Measurements from ENCODE around the gene CPNE4. TPM values are rescaled to one million over a fixed set of nuclear protein-coding genes. Genes with fewer than 3 reads are reported as not detected.

CPNE4 gene
- polyA plus RNA-seq, 4 donors: 0.66 to 4.8 TPM; not detected in 2

GRCh38 chr3:131880948-131881347 lies 153.9 kb downstream of the CPNE4 start:
- no peaks in the 10 kb centered on the region for H3K4me1 ChIP-seq (ENCODE audit: control insufficient read depth in 3 of 3, insufficient read depth in 2 of 3, low read depth in 1 of 3, low read length in 2 of 3)
- WGBS, 3 donors: 68 to 76% (median 70%) methylated on average over 2 of the region's 2 CpGs
- FAIRE-seq: no peak

GRCh38 chr3:131868203-131868602 lies 166.6 kb downstream of the CPNE4 start:
- FAIRE-seq: no peak

More at GRCh38 chr3:131880948-131881347, 153.9 kb downstream of the CPNE4 start:
- Histone ChIP-seq H3K27ac (ENCODE audit: low read depth in 1 of 3, low read length in 2 of 3) (no peak overlapping the region), H3K4me3 (ENCODE audit: low read depth in 1 of 3, low read length in 3 of 3) (no peak overlapping the region), H3K36me3 (ENCODE audit: control insufficient read depth in 3 of 3, insufficient read depth in 2 of 3, low read depth in 1 of 3, low read length in 3 of 3) (no peaks in the 10 kb centered on the region), H3K27me3 (ENCODE audit: control insufficient read depth in 3 of 3, insufficient read depth in 3 of 3, low read length in 3 of 3) (no peaks in the 10 kb centered on the region), H3K9me3 (ENCODE audit: control insufficient read depth in 2 of 2, insufficient read depth in 1 of 2, low read depth in 1 of 2, low read length in 1 of 2) (no peaks in the 10 kb centered on the region)
- no peak for DNase-seq

GRCh38 chr3:131856171-131856570 lies 178.6 kb downstream of the CPNE4 start:
- Histone ChIP-seq H3K9me3 (ENCODE audit: control insufficient read depth in 2 of 2, insufficient read depth in 1 of 2, low read depth in 1 of 2, low read length in 1 of 2) (no peaks in the 10 kb centered on the region), H3K27ac (ENCODE audit: low read depth in 1 of 3, low read length in 2 of 3) (no peak overlapping the region), H3K4me3 (ENCODE audit: low read depth in 1 of 3, low read length in 3 of 3) (no peak overlapping the region), H3K27me3 (ENCODE audit: control insufficient read depth in 3 of 3, insufficient read depth in 3 of 3, low read length in 3 of 3) (no peaks in the 10 kb centered on the region), H3K36me3 (ENCODE audit: control insufficient read depth in 3 of 3, insufficient read depth in 2 of 3, low read depth in 1 of 3, low read length in 3 of 3) (no peaks in the 10 kb centered on the region), H3K4me1 (ENCODE audit: control insufficient read depth in 3 of 3, insufficient read depth in 2 of 3, low read depth in 1 of 3, low read length in 2 of 3) (no peaks in the 10 kb centered on the region)
- WGBS, 3 donors: 61 to 85% (median 72%) methylated on average over 3 of the region's 3 CpGs
- DNase-seq (no peak), FAIRE-seq (no peak)

More at GRCh38 chr3:131868203-131868602, 166.6 kb downstream of the CPNE4 start:
- WGBS, 3 donors: 66 to 79% (median 70%) methylated on average over 6 of the region's 6 CpGs
- no peak for DNase-seq
- H3K4me3 ChIP-seq (ENCODE audit: low read depth in 1 of 3, low read length in 3 of 3): no peak overlapping the region
- no peaks in the 10 kb centered on the region for H3K9me3 ChIP-seq (ENCODE audit: control insufficient read depth in 2 of 2, insufficient read depth in 1 of 2, low read depth in 1 of 2, low read length in 1 of 2)
- no peak overlapping the region for H3K27ac ChIP-seq (ENCODE audit: low read depth in 1 of 3, low read length in 2 of 3)
- H3K4me1 ChIP-seq (ENCODE audit: control insufficient read depth in 3 of 3, insufficient read depth in 2 of 3, low read depth in 1 of 3, low read length in 2 of 3): no peaks in the 10 kb centered on the region
- H3K36me3 ChIP-seq (ENCODE audit: control insufficient read depth in 3 of 3, insufficient read depth in 2 of 3, low read depth in 1 of 3, low read length in 3 of 3): no peaks in the 10 kb centered on the region
- H3K27me3 ChIP-seq (ENCODE audit: control insufficient read depth in 3 of 3, insufficient read depth in 3 of 3, low read length in 3 of 3): no peaks in the 10 kb centered on the region

- Histone ChIP-seq H3K27ac (ENCODE audit: low read depth in 1 of 3, low read length in 2 of 3) (no peak overlapping the region), H3K9me3 (ENCODE audit: control insufficient read depth in 2 of 2, insufficient read depth in 1 of 2, low read depth in 1 of 2, low read length in 1 of 2) (no peaks in the 10 kb centered on the region), H3K4me3 (ENCODE audit: low read depth in 1 of 3, low read length in 3 of 3) (no peak overlapping the region), H3K36me3 (ENCODE audit: control insufficient read depth in 3 of 3, insufficient read depth in 2 of 3, low read depth in 1 of 3, low read length in 3 of 3) (no peaks in the 10 kb centered on the region), H3K4me1 (ENCODE audit: control insufficient read depth in 3 of 3, insufficient read depth in 2 of 3, low read depth in 1 of 3, low read length in 2 of 3) (no peaks in the 10 kb centered on the region), H3K27me3 (ENCODE audit: control insufficient read depth in 3 of 3, insufficient read depth in 3 of 3, low read length in 3 of 3) (peaks cover 0 to 2% (median 0%) of the 10 kb centered on the region in 3 donors)
- FAIRE-seq: no peak
- 85 to 87% (median 85%) methylated on average over 3 of the region's 3 CpGs for WGBS, 3 donors
- no peak for DNase-seq
Observed at GRCh38 chr3:131850223-131850622, 184.6 kb downstream of the CPNE4 start.

GRCh38 chr3:131849616-131850015 lies 185.2 kb downstream of the CPNE4 start:
- WGBS, 3 donors: 77 to 87% (median 87%) methylated on average over 2 of the region's 2 CpGs
- FAIRE-seq: no peak

GRCh38 chr3:131847966-131848510 lies 186.8 kb downstream of the CPNE4 start:
- Histone ChIP-seq H3K4me1 (ENCODE audit: control insufficient read depth in 3 of 3, insufficient read depth in 2 of 3, low read depth in 1 of 3, low read length in 2 of 3) (no peaks in the 10 kb centered on the region), H3K9me3 (ENCODE audit: control insufficient read depth in 2 of 2, insufficient read depth in 1 of 2, low read depth in 1 of 2, low read length in 1 of 2) (no peaks in the 10 kb centered on the region), H3K36me3 (ENCODE audit: control insufficient read depth in 3 of 3, insufficient read depth in 2 of 3, low read depth in 1 of 3, low read length in 3 of 3) (no peaks in the 10 kb centered on the region), H3K27me3 (ENCODE audit: control insufficient read depth in 3 of 3, insufficient read depth in 3 of 3, low read length in 3 of 3) (peaks cover 0 to 2% (median 0%) of the 10 kb centered on the region in 3 donors), H3K4me3 (ENCODE audit: low read depth in 1 of 3, low read length in 3 of 3) (no peak overlapping the region), H3K27ac (ENCODE audit: low read depth in 1 of 3, low read length in 2 of 3) (no peak overlapping the region)
- FAIRE-seq: no peak
- 62 to 73% (median 63%) methylated on average over 1 of the region's 1 CpG for WGBS, 3 donors
- no peak for DNase-seq

More at GRCh38 chr3:131849616-131850015, 185.2 kb downstream of the CPNE4 start:
- Histone ChIP-seq H3K36me3 (ENCODE audit: control insufficient read depth in 3 of 3, insufficient read depth in 2 of 3, low read depth in 1 of 3, low read length in 3 of 3) (no peaks in the 10 kb centered on the region), H3K4me3 (ENCODE audit: low read depth in 1 of 3, low read length in 3 of 3) (no peak overlapping the region), H3K27ac (ENCODE audit: low read depth in 1 of 3, low read length in 2 of 3) (no peak overlapping the region), H3K4me1 (ENCODE audit: control insufficient read depth in 3 of 3, insufficient read depth in 2 of 3, low read depth in 1 of 3, low read length in 2 of 3) (no peaks in the 10 kb centered on the region), H3K27me3 (ENCODE audit: control insufficient read depth in 3 of 3, insufficient read depth in 3 of 3, low read length in 3 of 3) (peaks cover 0 to 2% (median 0%) of the 10 kb centered on the region in 3 donors), H3K9me3 (ENCODE audit: control insufficient read depth in 2 of 2, insufficient read depth in 1 of 2, low read depth in 1 of 2, low read length in 1 of 2) (no peaks in the 10 kb centered on the region)
- no peak for DNase-seq

- DNase-seq: no peak
- 53 to 81% (median 59%) methylated on average over 3 of the region's 3 CpGs for WGBS, 3 donors
Observed at GRCh38 chr3:131846296-131846924, 188.4 kb downstream of the CPNE4 start.

GRCh38 chr3:131843174-131843573 lies 191.6 kb downstream of the CPNE4 start:
- FAIRE-seq: no peak

More at GRCh38 chr3:131846296-131846924, 188.4 kb downstream of the CPNE4 start:
- Histone ChIP-seq H3K4me1 (ENCODE audit: control insufficient read depth in 3 of 3, insufficient read depth in 2 of 3, low read depth in 1 of 3, low read length in 2 of 3) (no peaks in the 10 kb centered on the region), H3K36me3 (ENCODE audit: control insufficient read depth in 3 of 3, insufficient read depth in 2 of 3, low read depth in 1 of 3, low read length in 3 of 3) (no peaks in the 10 kb centered on the region), H3K4me3 (ENCODE audit: low read depth in 1 of 3, low read length in 3 of 3) (no peak overlapping the region), H3K27ac (ENCODE audit: low read depth in 1 of 3, low read length in 2 of 3) (no peak overlapping the region), H3K9me3 (ENCODE audit: control insufficient read depth in 2 of 2, insufficient read depth in 1 of 2, low read depth in 1 of 2, low read length in 1 of 2) (no peaks in the 10 kb centered on the region), H3K27me3 (ENCODE audit: control insufficient read depth in 3 of 3, insufficient read depth in 3 of 3, low read length in 3 of 3) (peaks cover 0 to 2% (median 0%) of the 10 kb centered on the region in 3 donors)
- FAIRE-seq: no peak

More at GRCh38 chr3:131843174-131843573, 191.6 kb downstream of the CPNE4 start:
- WGBS, 3 donors: 57 to 75% (median 64%) methylated on average over 9 of the region's 9 CpGs
- Histone ChIP-seq H3K9me3 (ENCODE audit: control insufficient read depth in 2 of 2, insufficient read depth in 1 of 2, low read depth in 1 of 2, low read length in 1 of 2) (no peaks in the 10 kb centered on the region), H3K27ac (ENCODE audit: low read depth in 1 of 3, low read length in 2 of 3) (no peak overlapping the region), H3K4me3 (ENCODE audit: low read depth in 1 of 3, low read length in 3 of 3) (no peak overlapping the region), H3K4me1 (ENCODE audit: control insufficient read depth in 3 of 3, insufficient read depth in 2 of 3, low read depth in 1 of 3, low read length in 2 of 3) (no peaks in the 10 kb centered on the region), H3K27me3 (ENCODE audit: control insufficient read depth in 3 of 3, insufficient read depth in 3 of 3, low read length in 3 of 3) (no peaks in the 10 kb centered on the region), H3K36me3 (ENCODE audit: control insufficient read depth in 3 of 3, insufficient read depth in 2 of 3, low read depth in 1 of 3, low read length in 3 of 3) (no peaks in the 10 kb centered on the region)
- no peak for DNase-seq

Measured in small intestine (tissue), 7 donors.